Measurements from ENCODE around the gene ITPR1.
A peak's percentile ranks its signal among the peaks of the same experiment; 100 is the strongest.

Gene ITPR1

GRCh38 chr3:4814305-4814903, 321.3 kb downstream of the ITPR1 start:
- H3K27ac ChIP-seq = peak overlapping the region in 1 of 2 donors; percentile 48
- no peak for DNase-seq (ENCODE audit: low spot score)
- TF ChIP-seq, protein P1, sequence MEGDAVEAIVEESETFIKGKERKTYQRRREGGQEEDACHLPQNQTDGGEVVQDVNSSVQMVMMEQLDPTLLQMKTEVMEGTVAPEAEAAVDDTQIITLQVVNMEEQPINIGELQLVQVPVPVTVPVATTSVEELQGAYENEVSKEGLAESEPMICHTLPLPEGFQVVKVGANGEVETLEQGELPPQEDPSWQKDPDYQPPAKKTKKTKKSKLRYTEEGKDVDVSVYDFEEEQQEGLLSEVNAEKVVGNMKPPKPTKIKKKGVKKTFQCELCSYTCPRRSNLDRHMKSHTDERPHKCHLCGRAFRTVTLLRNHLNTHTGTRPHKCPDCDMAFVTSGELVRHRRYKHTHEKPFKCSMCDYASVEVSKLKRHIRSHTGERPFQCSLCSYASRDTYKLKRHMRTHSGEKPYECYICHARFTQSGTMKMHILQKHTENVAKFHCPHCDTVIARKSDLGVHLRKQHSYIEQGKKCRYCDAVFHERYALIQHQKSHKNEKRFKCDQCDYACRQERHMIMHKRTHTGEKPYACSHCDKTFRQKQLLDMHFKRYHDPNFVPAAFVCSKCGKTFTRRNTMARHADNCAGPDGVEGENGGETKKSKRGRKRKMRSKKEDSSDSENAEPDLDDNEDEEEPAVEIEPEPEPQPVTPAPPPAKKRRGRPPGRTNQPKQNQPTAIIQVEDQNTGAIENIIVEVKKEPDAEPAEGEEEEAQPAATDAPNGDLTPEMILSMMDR (IDR thresholded peaks at IDR 0.05) = no peak
- H3K4me3 ChIP-seq = no peak overlapping the region

- peak overlapping the region in 1 of 2 donors; percentile 39 for H3K27ac ChIP-seq
- no peak overlapping the region for H3K4me3 ChIP-seq
- DNase-seq (ENCODE audit: low spot score) = no peak
- TF ChIP-seq, protein P1 (IDR thresholded peaks at IDR 0.05) = no peak
Observed at GRCh38 chr3:4814904-4815574, 321.9 kb downstream of the ITPR1 start.

DNA sequence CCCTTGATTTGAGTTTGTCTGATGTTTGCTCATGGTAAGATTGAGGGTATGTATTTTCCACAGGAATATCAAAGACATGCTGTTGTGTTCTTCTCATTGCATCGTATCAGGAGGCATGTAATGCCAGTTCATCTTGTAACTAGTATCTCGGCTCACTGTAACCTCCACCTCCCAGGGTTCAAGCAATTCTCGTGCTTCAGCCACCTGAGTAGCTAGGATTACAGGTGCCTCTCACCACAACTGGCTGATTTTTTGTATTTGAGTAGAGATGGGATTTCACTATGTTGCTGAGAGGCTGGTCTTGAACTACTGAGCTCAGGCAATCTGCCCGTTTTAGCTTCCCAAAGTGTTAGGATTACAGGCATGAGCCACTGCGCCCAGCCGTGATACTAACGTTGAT, 323.2 kb downstream of the ITPR1 start:
- no peak overlapping the region for H3K4me3 ChIP-seq
- DNase-seq (ENCODE audit: low spot score) = no peak
- TF ChIP-seq, protein P1 (IDR thresholded peaks at IDR 0.05) = no peak
- H3K27ac ChIP-seq = no peak overlapping the region

- TF ChIP-seq, protein P1 (IDR thresholded peaks at IDR 0.05) = no peak
- Histone ChIP-seq H3K27ac (no peak overlapping the region), H3K4me3 (no peak overlapping the region)
- DNase-seq (ENCODE audit: low spot score) = no peak
Observed at GRCh38 chr3:4816718-4817117, 323.6 kb downstream of the ITPR1 start.

GRCh38 chr3:4817128-4817527, 324.0 kb downstream of the ITPR1 start:
- Histone ChIP-seq H3K27ac (no peak overlapping the region), H3K4me3 (no peak overlapping the region)
- no peak for DNase-seq (ENCODE audit: low spot score)
- TF ChIP-seq, protein P1 (IDR thresholded peaks at IDR 0.05) = no peak

- no peak overlapping the region for H3K27ac ChIP-seq
- TF ChIP-seq, protein P1 (IDR thresholded peaks at IDR 0.05) = no peak
- DNase-seq (ENCODE audit: low spot score) = no peak
- H3K4me3 ChIP-seq = no peak overlapping the region
Observed at GRCh38 chr3:4818164-4818563, 325.0 kb downstream of the ITPR1 start.
